ENCODE data around the gene LRTM2.

- TF ChIP-seq EZH2 (IDR thresholded peaks at IDR 0.05; ENCODE audit: borderline replicate concordance, insufficient read depth, low read length, poor library complexity, severe bottlenecking): no peak
- TF ChIP-seq CTCF (IDR thresholded peaks at IDR 0.05; ENCODE audit: poor library complexity, severe bottlenecking): no peak
Measured at GRCh38 chr12:1801303-1801975, 18.9 kb upstream of the LRTM2 start.
